Osteoblast (primary cell): Measurements from ENCODE around the gene PIK3R5. TPM values are rescaled to one million over a fixed set of nuclear protein-coding genes. Genes with fewer than 3 reads are reported as not detected.

Experiments used
- DNase-seq: peaks from one replicate; pipeline ENCODE4 v3.0.0; 2011; ENCODE audit warnings: low spot score, mixed read lengths; ENCODE audit not compliant: insufficient read length; ENCODE audit errors: missing footprints
- H2AFZ ChIP-seq: 2 replicates; pipeline ENCODE4 v1.6.0; 2011; ENCODE audit warnings: mild to moderate bottlenecking, low read length
- H3K27ac ChIP-seq: 2 replicates; pipeline ENCODE4 v1.5.1; 2011; ENCODE audit warnings: mild to moderate bottlenecking, low read depth, low read length, moderate library complexity
- H3K27me3 ChIP-seq: 2 replicates; pipeline ENCODE4 v1.6.0; 2012; ENCODE audit warnings: mild to moderate bottlenecking, control low read depth, inconsistent platforms, low read length, moderate library complexity; ENCODE audit not compliant: insufficient read depth
- H3K36me3 ChIP-seq: 2 replicates; pipeline ENCODE4 v1.5.1; 2011; ENCODE audit warnings: mild to moderate bottlenecking, low read length, control low read depth, moderate library complexity; ENCODE audit not compliant: insufficient read depth
- H3K4me1 ChIP-seq: 2 replicates; pipeline ENCODE4 v1.5.1; 2011; ENCODE audit warnings: mild to moderate bottlenecking, low read length, control low read depth, moderate library complexity; ENCODE audit not compliant: insufficient read depth
- H3K4me2 ChIP-seq: 2 replicates; pipeline ENCODE4 v1.6.0; 2011; ENCODE audit warnings: mild to moderate bottlenecking, low read length; ENCODE audit not compliant: insufficient read depth
- H3K4me3 ChIP-seq: fragments of 200-600 bp; sonication (generic); 3 replicates; pipeline ENCODE4 v1.5.1; 2012; ENCODE audit warnings: mild to moderate bottlenecking, low read length, inconsistent platforms; ENCODE audit not compliant: insufficient read depth
- H3K79me2 ChIP-seq: 2 replicates; pipeline ENCODE4 v1.6.0; 2012; ENCODE audit warnings: mild to moderate bottlenecking, low read length, control low read depth, inconsistent platforms; ENCODE audit not compliant: insufficient read depth
- H3K9me3 ChIP-seq: 2 replicates; pipeline ENCODE4 v1.5.1; 2011; ENCODE audit warnings: low read depth, low read length, control low read depth
- H4K20me1 ChIP-seq: 2 replicates; pipeline ENCODE4 v1.6.0; 2012; ENCODE audit warnings: mild to moderate bottlenecking, low read length, control low read depth; ENCODE audit not compliant: insufficient read depth
- CTCF ChIP-seq: IDR thresholded peaks from 2 replicates; pipeline ENCODE4 v1.5.1; 2011; ENCODE audit warnings: mild to moderate bottlenecking, low read depth, low read length, moderate library complexity; ENCODE audit errors: extremely low read depth
- total RNA-seq: library from RNA; depleted of rRNA; stranded (reverse); fragments of >200 nt; gene quantifications from 2 replicates; pipeline ENCODE4 v1.2.3, GENCODE V29; 2012

Gene PIK3R5
- total RNA-seq, 1 donor, result 0.36 TPM

GRCh38 chr17:8896641-8897635 lies 68.6 kb downstream of the PIK3R5 start:
- TF ChIP-seq CTCF, result no peak
- H2AFZ ChIP-seq, result no peak overlapping the region
- no peaks in the 10 kb centered on the region for H3K9me3 ChIP-seq
- H3K4me3 ChIP-seq, result no peak overlapping the region
- H3K36me3 ChIP-seq, result no peaks in the 10 kb centered on the region
- no peaks in the 10 kb centered on the region for H3K79me2 ChIP-seq
- no peak overlapping the region for H3K4me2 ChIP-seq
- H4K20me1 ChIP-seq, result no peaks in the 10 kb centered on the region
- no peak overlapping the region for H3K27ac ChIP-seq
- H3K4me1 ChIP-seq, result peaks cover 4% of the 10 kb centered on the region
- DNase-seq, result peak; percentile 73
- peaks cover 23% of the 10 kb centered on the region for H3K27me3 ChIP-seq

- Histone ChIP-seq H3K79me2 (no peaks in the 10 kb centered on the region), H3K4me2 (no peak overlapping the region), H4K20me1 (no peaks in the 10 kb centered on the region), H3K36me3 (no peaks in the 10 kb centered on the region), H3K4me3 (no peak overlapping the region), H3K4me1 (peaks cover 4% of the 10 kb centered on the region), H3K27me3 (peaks cover 23% of the 10 kb centered on the region), H2AFZ (no peak overlapping the region), H3K9me3 (no peaks in the 10 kb centered on the region), H3K27ac (no peak overlapping the region)
- DNase-seq, result no peak
- no peak for TF ChIP-seq CTCF
Observed at GRCh38 chr17:8896087-8896486, 69.4 kb downstream of the PIK3R5 start.

- no peaks in the 10 kb centered on the region for H3K79me2 ChIP-seq
- DNase-seq, result peak; percentile 98
- H3K27me3 ChIP-seq, result peaks cover 13% of the 10 kb centered on the region
- no peak overlapping the region for H3K27ac ChIP-seq
- no peak overlapping the region for H3K4me3 ChIP-seq
- H3K4me1 ChIP-seq, result peaks cover 4% of the 10 kb centered on the region
- no peak overlapping the region for H2AFZ ChIP-seq
- H3K9me3 ChIP-seq, result no peaks in the 10 kb centered on the region
- H3K36me3 ChIP-seq, result no peaks in the 10 kb centered on the region
- H4K20me1 ChIP-seq, result no peaks in the 10 kb centered on the region
- TF ChIP-seq CTCF, result peak; percentile 83
- H3K4me2 ChIP-seq, result peak overlapping the region; percentile 44
Observed at GRCh38 chr17:8894673-8895578, 70.6 kb downstream of the PIK3R5 start.
